Inferior parietal cortex (tissue), 1 donor: ENCODE results near the gene CCDC43.

ENCODE experiments used
- DNase-seq: peaks from one replicate; pipeline ENCODE4 v3.0.0-alpha.2; 2016; ENCODE audit errors: extremely low spot score

CCDC43 gene

DNA sequence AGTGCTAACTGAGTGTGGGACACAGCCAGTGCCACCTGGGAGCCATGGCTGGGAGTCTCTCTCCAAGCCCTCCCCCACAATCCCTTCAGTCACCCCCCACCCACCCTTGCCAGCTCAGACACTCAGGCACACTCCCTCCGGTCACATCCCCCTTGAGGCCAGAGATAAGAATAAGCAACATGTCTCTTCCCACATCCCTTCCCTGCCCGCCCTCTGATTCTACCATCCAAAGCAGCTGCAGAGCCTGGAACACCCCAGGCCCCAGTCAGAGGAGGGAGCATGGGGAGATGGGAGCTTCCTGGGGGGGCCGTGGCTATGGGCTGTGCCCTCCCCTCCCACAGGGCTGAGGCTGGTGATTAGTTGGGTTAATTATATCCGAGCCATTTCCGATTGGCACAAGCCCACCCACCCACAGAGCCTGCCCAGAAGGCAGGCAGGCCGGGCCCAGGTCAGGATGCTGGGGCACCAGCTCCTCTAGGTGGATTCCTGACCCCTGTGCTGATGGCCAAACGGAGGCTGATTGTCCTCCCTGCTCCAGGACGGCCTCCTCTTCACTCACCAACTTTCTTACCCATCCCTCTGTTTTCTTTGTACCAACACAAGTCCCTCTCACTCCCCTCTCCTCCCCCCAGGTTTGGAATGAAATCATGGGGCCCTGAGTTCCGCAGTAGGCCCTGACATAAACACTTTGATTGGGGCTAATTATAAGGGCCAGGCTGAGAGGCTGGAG is 61.9 kb downstream of the CCDC43 start:
- DNase-seq, result no peak
